ENCODE measurements around the gene PI4KB.

Gene PI4KB

DNA sequence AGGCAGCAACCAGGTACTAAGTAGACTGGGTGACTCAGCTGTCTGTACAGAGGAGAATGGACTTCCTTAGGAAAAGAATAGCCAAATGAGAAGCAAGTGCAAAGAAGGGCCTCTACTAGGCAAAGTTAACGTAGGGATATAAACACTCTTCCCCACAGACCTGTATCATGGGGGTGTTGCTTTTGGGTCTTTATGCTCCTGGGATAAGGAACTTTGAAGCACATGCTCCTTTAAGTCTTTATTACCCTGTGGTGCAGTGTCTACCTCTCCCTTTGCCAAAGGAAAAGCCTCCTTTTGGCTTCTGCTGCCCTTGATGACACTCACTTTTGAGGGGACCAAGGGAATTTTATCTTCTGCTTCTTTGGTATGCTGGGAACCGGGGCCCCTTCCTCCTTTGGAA lies 14.8 kb upstream of the PI4KB start:
- TF ChIP-seq ZFX (IDR thresholded peaks at IDR 0.05) = no peak
- TF ChIP-seq, protein P1, sequence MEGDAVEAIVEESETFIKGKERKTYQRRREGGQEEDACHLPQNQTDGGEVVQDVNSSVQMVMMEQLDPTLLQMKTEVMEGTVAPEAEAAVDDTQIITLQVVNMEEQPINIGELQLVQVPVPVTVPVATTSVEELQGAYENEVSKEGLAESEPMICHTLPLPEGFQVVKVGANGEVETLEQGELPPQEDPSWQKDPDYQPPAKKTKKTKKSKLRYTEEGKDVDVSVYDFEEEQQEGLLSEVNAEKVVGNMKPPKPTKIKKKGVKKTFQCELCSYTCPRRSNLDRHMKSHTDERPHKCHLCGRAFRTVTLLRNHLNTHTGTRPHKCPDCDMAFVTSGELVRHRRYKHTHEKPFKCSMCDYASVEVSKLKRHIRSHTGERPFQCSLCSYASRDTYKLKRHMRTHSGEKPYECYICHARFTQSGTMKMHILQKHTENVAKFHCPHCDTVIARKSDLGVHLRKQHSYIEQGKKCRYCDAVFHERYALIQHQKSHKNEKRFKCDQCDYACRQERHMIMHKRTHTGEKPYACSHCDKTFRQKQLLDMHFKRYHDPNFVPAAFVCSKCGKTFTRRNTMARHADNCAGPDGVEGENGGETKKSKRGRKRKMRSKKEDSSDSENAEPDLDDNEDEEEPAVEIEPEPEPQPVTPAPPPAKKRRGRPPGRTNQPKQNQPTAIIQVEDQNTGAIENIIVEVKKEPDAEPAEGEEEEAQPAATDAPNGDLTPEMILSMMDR (conservative IDR thresholded peaks at IDR 0.05) = no peak
- no peak overlapping the region for H3K27ac ChIP-seq

GRCh38 chr1:151340870-151341754 lies 13.9 kb upstream of the PI4KB start:
- no peak overlapping the region for H3K27ac ChIP-seq

GRCh38 chr1:151336556-151336955 lies 9.3 kb upstream of the PI4KB start:
- no peak overlapping the region for H3K27ac ChIP-seq
- TF ChIP-seq ZFX (IDR thresholded peaks at IDR 0.05) = no peak
- TF ChIP-seq, protein P1 (conservative IDR thresholded peaks at IDR 0.05) = no peak

More at GRCh38 chr1:151340870-151341754, 13.9 kb upstream of the PI4KB start:
- no peak for TF ChIP-seq ZFX (IDR thresholded peaks at IDR 0.05)
- TF ChIP-seq, protein P1 (conservative IDR thresholded peaks at IDR 0.05) = peak; percentile 87

GRCh38 chr1:151334822-151335221 lies 7.6 kb upstream of the PI4KB start:
- no peak overlapping the region for H3K27ac ChIP-seq
- TF ChIP-seq, protein P1 (conservative IDR thresholded peaks at IDR 0.05) = no peak
- no peak for TF ChIP-seq ZFX (IDR thresholded peaks at IDR 0.05)

DNA sequence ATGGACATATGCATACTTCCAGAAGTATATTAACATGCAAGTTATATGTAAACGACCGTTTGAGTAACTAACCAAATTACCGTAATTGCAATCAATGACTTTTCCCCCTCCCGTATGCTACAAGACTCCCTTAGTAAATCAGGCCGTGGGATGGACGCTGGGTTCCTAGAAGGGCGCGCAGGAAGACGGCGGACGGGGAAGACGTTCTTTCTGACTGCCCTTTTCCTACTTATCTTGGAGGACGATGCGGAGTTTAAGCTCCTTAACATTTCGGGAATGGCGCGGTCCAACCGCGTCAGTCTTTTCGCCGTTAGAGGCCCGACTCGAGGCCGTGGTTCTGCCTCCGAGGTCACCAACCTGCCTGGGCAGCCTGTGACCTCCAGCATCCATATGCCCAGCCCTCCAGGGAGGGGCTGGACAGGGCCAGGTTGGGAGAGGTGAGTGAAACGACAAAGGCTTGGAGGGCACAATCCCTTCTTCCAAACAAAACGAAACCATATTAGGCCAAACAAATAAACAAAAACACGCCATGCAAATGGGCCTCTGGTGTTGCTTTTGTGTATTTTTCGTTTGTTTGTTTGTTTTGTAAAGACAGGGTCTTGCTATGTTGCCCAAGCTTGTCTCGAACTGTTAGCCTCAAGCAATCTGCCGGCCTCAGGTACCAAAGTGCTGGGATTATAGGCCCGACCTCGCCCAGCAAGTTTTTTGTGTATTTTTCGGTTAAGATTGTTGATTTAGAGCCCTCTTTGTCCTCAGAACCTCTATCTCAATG lies 873 bp upstream of the PI4KB start:
- TF ChIP-seq ZFX (IDR thresholded peaks at IDR 0.05) = peak; percentile 9; the same call in 1 of the 2 replicates
- TF ChIP-seq, protein P1 (conservative IDR thresholded peaks at IDR 0.05) = no peak
- H3K27ac ChIP-seq = peak overlapping the region; percentile 96

DNA sequence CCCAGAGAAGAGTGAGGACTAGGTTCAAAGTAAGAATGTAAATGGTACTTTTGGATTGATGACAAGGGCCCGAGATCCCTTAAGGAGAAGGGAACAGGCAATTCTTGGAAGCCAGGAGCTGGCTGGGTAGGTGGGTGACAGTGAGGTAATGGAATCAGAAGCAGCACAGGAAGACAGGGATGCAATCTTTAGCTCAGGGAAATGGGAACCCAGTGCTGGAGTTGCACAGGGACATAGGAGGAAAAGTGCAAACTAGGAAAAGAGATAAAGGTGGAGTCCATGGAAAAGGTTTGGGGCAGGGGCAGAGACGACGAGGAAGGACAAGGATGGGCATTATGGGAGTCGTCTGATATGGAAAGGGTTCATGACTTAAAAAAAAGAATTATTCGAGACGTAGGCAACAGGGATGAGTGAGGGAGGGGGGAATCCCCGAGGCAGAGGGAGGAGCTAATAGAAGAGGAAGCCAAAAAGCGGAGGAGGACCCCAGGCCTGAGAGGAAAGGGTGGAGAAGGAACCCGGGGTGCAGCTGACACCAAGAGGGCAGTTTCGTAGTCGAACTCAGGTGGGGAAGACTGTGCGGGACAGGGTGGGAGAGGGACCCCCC lies 495 bp downstream of the PI4KB start:
- peak overlapping the region; percentile 96 for H3K27ac ChIP-seq
- TF ChIP-seq, protein P1 (conservative IDR thresholded peaks at IDR 0.05) = no peak
- no peak for TF ChIP-seq ZFX (IDR thresholded peaks at IDR 0.05)
